ENCODE data around the gene LEFTY2. TPM values are rescaled to one million over a fixed set of nuclear protein-coding genes. Genes with fewer than 3 reads are reported as not detected.

The LEFTY2 gene
- total and polyA plus RNA-seq, 10 of the 15 experiments (the other 5 are each of a cell fraction or from before 2014, with no cell fraction given): not detected

DNA sequence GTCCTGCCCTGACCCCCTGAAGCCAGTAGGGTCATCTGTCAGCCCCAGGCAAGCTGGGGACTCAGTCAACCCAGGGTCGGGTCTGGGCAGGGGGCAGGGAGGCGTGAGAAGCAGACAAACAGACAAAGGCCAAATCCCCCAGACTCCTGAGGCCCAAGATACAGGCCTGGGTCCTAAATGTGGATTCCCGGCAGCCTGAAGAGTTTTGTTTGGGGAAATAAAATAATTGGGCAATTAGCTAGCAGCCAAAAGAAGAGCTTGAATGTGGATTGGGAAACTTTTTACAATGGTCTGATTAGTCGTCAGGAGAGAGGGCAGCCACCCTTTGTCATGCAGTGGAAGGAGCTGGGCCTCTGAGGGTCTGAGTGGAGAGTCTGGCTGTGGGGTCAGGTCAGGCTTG, 4.5 kb upstream of the LEFTY2 start:
- intact Hi-C loops (cut with micrococcal nuclease; ENCODE audit: unreplicated experiment) (no loop called here), in situ Hi-C loops (cut with MboI) (no loop called here)
- WGBS (ENCODE audit: insufficient coverage, insufficient replicate concordance, low lambda C conversion rate, missing lambda C conversion rate): 70% methylated on average over 4 of the region's 4 CpGs
- no peak for FAIRE-seq
- no peak for ATAC-seq
- Histone ChIP-seq H4K20me1 (ENCODE audit: control insufficient read depth, insufficient read depth) (no peaks in the 10 kb centered on the region), H2AFZ (ENCODE audit: control insufficient read depth, low read depth, low read length) (no peak overlapping the region), H3K36me3 (ENCODE audit: control insufficient read depth in 2 of 2, insufficient read depth in 2 of 2, low read length in 1 of 2) (no peaks in the 10 kb centered on the region), H3K27me3 (replicated peaks in 1 of 2; ENCODE audit: control insufficient read depth in 2 of 2, insufficient read depth in 2 of 2, low read length in 1 of 2) (no peaks in the 10 kb centered on the region; a peak in 1 of 4 replicates), H3K4me3 (no peak overlapping the region), H3K9ac (ENCODE audit: control insufficient read depth, insufficient read depth, low read length) (no peak overlapping the region), H3K27ac (ENCODE audit: control insufficient read depth, insufficient read depth) (no peak overlapping the region), H3K79me2 (ENCODE audit: control insufficient read depth, insufficient read depth, low read length) (no peaks in the 10 kb centered on the region), H3K9me3 (replicated peaks; ENCODE audit: control insufficient read depth, insufficient read depth, low read length) (no peaks in the 10 kb centered on the region), H3K4me2 (ENCODE audit: control insufficient read depth, insufficient read depth) (no peak overlapping the region), H3K4me1 (ENCODE audit: control insufficient read depth, insufficient read depth, low read length) (peaks cover 24% of the 10 kb centered on the region)
- POLR2A ChIA-PET: no interaction called here
- RAD21 ChIA-PET (ENCODE audit: unreplicated experiment): interaction anchor here (1.6 kb wide), 1 partner anchor 29 kb away, joined by 3 read pairs; no protein-coding TSS in a partner anchor
- no TSS peak for BruUV-seq (replicated peaks)
- CTCF ChIA-PET: interaction anchor here (0.6 to 1.7 kb wide), 5 partner anchors 17 to 471 kb away, joined by 3 to 7 read pairs (median 3); no protein-coding TSS in a partner anchor
- SMC1A ChIA-PET (ENCODE audit: uncharacterized antibody, unreplicated experiment): interaction anchor here (0.6 to 1.5 kb wide), 3 partner anchors 9 to 130 kb away, joined by 3 to 4 read pairs (median 3); no protein-coding TSS in a partner anchor
- TF ChIP-seq MTA2 (IDR thresholded peaks at IDR 0.05; ENCODE audit: low read depth): no peak
- no peak for TF ChIP-seq NR2F1 (conservative IDR thresholded peaks at IDR 0.05)
- no peak for TF ChIP-seq ZZZ3 (IDR thresholded peaks at IDR 0.05; ENCODE audit: control insufficient read depth, insufficient read length, low read depth)
- TF ChIP-seq SMAD5 (IDR thresholded peaks at IDR 0.05; ENCODE audit: low read depth): no peak
- TF ChIP-seq ZNF384 (IDR thresholded peaks at IDR 0.05; ENCODE audit: borderline replicate concordance, low read depth, low read length): no peak
- TF ChIP-seq, protein P1, sequence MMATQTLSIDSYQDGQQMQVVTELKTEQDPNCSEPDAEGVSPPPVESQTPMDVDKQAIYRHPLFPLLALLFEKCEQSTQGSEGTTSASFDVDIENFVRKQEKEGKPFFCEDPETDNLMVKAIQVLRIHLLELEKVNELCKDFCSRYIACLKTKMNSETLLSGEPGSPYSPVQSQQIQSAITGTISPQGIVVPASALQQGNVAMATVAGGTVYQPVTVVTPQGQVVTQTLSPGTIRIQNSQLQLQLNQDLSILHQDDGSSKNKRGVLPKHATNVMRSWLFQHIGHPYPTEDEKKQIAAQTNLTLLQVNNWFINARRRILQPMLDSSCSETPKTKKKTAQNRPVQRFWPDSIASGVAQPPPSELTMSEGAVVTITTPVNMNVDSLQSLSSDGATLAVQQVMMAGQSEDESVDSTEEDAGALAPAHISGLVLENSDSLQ (IDR thresholded peaks at IDR 0.05): no peak
- no peak for TF ChIP-seq TAF1 (IDR thresholded peaks at IDR 0.05; ENCODE audit: borderline replicate concordance, low read depth, low read length)
- TF ChIP-seq SKIL (IDR thresholded peaks at IDR 0.05; ENCODE audit: low read depth, poor library complexity, severe bottlenecking): no peak
- no peak for TF ChIP-seq POLR2AphosphoS2 (IDR thresholded peaks at IDR 0.05; ENCODE audit: low read depth, low read length)
- TF ChIP-seq ZNF207 (IDR thresholded peaks at IDR 0.05; ENCODE audit: borderline replicate concordance): no peak
- no peak for TF ChIP-seq POU2F2 (IDR thresholded peaks at IDR 0.05; ENCODE audit: borderline replicate concordance, low read depth, low read length)
- TF ChIP-seq TCF12 (IDR thresholded peaks at IDR 0.05; ENCODE audit: low read depth, low read length): no peak
- TF ChIP-seq JUNB (IDR thresholded peaks at IDR 0.05): no peak
- TF ChIP-seq NFXL1 (IDR thresholded peaks at IDR 0.05; ENCODE audit: borderline replicate concordance): no peak
- no peak for TF ChIP-seq TBL1XR1 (IDR thresholded peaks at IDR 0.05; ENCODE audit: low read depth, low read length)
- TF ChIP-seq CEBPB (IDR thresholded peaks at IDR 0.05; ENCODE audit: borderline replicate concordance in 1 of 2, low read depth in 2 of 2, low read length in 2 of 2): no peak
- TF ChIP-seq NRF1 (conservative IDR thresholded peaks at IDR 0.05; ENCODE audit: low read depth, low read length): no peak
- TF ChIP-seq PML (IDR thresholded peaks at IDR 0.05; ENCODE audit: low read length): no peak
- no peak for DNase-seq (ENCODE audit: low read depth, low spot score)
